ENCODE results near the gene GLYR1.

The GLYR1 gene

GRCh38 chr16:4803401-4803844, 43.7 kb downstream of the GLYR1 start:
- DNase-seq = no peak

DNA sequence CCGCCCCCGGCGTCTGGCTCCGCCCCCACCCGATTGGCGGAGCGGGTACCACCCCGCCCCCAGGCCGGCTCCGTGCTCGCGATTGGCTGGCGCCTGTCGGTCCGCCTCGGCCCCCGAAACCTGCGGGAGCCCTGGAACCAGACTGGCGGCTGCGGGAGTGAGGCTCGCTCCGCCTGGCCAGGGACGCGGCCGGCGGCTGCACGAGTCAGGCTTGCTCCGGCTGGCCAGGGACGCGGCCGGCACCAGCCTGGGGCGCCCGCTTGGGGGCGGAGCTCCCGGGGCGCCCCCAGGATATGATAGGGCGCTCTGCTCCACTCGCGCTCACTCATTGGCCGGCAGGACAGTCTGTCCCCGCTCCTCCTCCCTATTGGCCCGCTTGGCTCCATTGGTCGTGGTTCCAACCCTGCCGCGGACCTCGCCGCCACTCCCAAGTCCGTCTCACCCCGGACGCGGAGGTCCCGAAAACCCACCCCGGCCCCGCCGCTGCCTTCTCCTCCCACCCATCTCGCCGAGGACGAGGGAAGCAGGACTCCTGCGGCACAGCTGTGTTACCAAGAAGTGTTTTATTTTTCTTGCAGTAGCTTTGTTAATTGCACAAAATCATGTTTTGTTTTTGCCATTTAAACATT, 44.3 kb downstream of the GLYR1 start:
- DNase-seq = peak; percentile 75 to 94

DNA sequence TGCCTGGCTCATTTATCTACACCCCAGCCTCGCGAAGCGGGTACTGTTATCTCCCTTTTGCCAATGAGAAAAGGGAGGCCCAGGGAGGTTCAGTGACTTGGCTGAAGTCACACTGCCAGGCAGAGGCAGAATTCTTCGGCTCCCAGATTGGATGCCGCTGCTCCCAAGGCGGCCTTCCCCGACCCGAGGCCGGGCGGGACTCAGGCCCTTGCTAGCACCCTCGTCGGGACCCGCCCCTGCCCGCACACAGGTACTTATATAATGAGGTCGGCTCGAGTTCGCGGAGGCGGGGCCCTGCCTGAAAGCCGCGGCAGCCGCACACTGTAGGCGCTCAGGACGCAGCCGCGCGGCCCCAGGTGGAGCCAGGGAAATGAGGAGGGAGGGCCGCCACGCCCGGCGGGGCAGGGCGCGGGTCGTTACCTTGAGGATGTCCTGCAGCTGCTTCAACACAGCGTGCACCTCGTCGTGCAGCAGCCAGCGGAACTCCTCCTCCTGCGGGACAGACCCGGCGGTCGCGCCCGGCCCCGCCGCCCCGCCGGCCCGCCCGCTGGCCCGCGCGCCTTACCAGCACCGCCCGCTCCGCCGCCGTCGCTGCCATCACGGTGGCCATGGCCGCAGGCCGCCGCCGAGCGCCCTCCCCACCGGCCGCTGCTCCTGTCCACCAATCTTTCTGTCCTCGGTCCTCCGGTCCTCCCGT, 45.0 kb downstream of the GLYR1 start, which contains the start of gene ROGDI:
TSS of gene ROGDI (minus strand) at position 672 of the 697 bp plus-strand sequence. CDS start at position 610, 62 bp downstream.
- DNase-seq = peak; percentile 79 to 94

DNA sequence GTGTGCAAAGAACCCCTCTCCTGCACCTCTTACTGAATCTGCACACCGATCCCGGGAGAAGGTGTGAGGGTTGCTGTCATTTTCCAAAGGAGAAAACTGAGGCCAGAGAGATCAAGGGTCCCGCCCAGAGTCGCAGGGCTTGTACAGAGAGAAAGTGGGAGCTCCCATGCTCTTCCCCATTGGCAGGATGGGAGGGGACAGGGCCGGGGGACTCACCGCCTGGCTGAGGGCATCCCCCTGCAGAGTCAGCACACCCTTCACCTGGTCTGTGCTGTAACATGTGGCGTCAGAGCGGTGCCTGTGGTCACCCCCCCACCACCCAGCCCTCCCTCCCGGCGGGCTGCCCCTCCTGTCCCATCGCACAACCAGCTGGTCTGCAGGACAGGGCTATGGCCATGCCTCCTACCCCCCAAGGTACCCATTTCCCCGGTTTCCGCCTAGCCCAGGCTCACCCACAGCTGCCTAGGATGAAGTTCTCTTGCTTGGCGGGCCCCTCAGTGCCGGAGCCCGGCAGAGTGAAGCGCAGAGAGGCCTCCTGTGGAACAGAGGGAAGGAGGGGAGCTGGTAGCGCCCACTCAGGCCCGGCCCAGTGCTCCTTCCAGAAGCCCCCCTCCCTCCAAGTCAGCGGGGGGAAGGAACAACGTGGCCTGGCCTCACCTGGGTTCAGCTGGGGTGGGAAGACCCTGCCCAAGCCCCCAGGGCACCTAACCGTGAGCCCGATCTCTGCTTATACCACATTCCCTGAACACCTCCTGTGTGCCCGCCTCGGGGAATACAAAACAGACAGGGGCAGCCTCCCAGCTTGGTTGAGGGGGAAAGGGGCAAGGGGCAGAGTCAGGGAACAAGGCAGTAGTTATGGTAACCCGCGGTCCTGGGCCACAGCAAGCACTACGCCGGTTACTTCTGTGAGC, 45.8 kb downstream of the GLYR1 start:
- peak in 1 of 2 experiments; percentile 13 for DNase-seq

GRCh38 chr16:4800290-4801041, 46.6 kb downstream of the GLYR1 start:
- peak in 1 of 2 experiments; percentile 54 for DNase-seq

DNA sequence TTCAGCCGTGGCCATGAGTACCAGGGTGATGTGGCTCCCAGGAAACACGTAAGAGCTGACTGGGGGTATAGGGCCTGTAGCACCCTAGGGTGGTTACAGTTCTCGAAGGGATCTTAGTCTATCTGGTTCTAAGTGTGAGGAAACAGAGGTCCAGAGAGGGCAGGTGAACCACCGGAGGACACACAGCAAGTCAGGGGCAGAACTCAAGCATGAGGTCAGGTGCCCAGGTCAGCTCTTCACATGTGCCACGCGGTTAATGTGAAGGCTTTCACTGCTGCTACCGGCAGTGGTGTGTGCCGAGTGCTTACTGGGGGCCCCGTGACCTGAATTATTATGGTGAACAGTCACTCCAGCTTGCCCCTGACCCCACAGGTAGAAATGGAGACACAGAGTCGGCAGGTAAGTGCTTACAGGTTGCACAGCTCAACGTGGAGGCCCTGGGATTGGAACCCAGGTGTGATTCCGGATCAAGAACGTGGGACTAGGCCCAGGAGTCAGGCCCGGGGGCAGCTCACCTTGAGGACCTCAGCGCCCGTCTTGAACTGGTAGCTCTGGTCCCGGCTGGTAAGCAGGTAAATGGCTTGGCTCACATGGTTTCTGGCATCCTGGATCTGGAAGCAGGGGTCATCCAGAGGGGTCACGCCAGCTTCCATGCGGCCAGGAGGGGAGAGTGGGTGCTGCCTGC, 47.8 kb downstream of the GLYR1 start:
- DNase-seq = no peak

DNA sequence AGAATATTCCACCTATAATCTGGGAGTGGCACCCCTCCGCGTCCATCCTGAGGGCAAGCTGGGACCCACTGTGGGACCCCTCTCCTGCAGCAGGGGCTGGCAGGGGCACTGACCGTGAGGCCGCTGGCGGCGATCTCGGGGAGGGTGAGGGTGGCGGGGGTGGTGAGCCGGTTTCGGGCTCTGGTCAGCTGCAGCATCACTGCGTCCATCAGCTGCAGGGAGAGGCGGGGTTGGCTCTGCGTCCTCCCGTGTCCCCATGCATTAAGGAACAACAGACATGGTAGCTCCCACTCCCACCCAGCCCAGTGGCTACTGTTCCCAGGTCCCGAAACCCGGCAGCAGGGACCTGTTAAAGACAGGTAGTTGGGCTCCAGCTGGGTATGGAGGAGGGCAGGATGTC, 48.6 kb downstream of the GLYR1 start:
- DNase-seq = no peak

- DNase-seq = no peak
Observed at GRCh38 chr16:4797805-4798252, 49.3 kb downstream of the GLYR1 start.

GRCh38 chr16:4796982-4797804, 49.9 kb downstream of the GLYR1 start:
- DNase-seq = no peak

- no peak for DNase-seq
Observed at GRCh38 chr16:4795828-4796572, 51.1 kb downstream of the GLYR1 start.

DNA sequence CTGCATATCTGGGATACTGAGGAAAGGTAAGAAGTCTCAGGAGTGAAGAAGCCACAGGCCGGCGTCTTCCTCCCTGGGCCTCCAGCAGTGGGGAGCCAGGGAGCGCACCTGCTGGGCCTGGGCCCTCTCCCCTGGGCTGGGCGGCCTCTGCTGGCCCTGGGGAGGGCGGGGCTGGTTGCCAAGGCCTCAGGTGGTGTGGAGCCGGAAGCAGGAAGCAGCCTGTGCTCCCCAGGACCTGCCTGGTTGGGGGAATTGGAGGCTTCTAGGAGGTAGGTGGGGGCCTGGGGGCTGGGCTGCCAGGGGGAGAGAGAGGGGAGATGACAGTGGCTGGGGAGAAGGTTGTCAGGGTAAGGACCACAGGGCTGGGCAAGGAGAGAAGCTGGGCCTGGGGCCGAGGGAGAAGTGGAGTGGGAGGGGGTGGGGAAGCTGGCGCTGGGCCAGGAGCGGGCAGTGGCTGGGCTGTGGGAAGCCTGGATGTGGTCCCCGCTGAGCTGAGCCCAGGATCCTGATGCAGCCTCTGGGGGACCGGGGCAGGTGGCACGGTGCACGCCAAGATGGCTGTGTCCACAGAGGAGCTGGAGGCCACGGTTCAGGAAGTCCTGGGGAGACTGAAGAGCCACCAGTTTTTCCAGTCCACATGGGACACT, 51.8 kb downstream of the GLYR1 start, which contains the start of gene SMIM22:
TSS of gene SMIM22 (plus strand) at position 189 of the 647 bp plus-strand sequence. CDS start at position 555, 366 bp downstream.
- peak; percentile 41 to 70 for DNase-seq

GRCh38 chr16:4792951-4793513, 54.1 kb downstream of the GLYR1 start:
- no peak for DNase-seq

- no peak for DNase-seq
Observed at GRCh38 chr16:4790871-4791270, 56.2 kb downstream of the GLYR1 start.

GRCh38 chr16:4790261-4790660, 56.8 kb downstream of the GLYR1 start:
- DNase-seq = no peak

DNA sequence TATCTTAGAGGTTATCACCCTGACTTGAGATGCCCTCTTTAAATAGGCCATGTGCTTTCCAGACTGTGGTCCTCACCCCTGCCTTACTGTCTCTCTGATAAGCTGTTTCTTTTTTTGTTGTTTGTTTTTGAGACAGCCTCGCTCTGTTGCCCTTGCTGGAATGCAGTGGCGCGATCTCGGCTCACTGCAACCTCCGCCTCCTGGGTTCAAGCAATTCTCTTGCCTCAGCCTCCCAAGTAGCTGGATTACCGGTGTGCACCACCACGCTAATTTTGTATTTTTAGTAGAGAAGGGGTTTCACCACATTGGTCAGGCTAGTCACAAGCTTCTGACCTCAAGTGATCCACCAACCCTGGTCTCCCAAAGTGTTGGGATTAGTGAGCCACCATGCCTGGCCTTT, 58.2 kb downstream of the GLYR1 start:
- no peak for DNase-seq

DNA sequence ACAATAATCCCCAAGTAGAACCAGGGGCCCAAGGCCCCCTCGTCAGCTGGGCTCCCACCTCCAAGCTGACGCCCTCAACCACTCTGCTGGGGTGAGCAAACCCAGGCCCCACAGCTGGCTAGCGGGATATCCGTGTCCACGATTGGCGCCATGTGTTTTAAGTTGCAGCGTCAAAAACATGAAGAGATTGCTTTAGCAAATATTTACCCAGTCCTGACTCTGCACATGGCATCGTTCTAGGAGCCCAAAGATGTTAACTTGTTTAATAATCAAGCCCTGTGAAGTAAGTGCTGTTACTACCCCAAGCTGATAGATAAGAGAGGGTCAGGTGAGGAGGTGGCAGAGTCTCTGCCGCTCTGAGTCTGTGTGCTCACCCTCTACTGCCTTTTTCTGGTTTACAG, 58.6 kb downstream of the GLYR1 start:
- no peak for DNase-seq

- no peak for DNase-seq
Observed at GRCh38 chr16:4787627-4788482, 59.2 kb downstream of the GLYR1 start, which contains the start of gene SEPTIN12. SEPTIN12 (minus strand) TSS chr16:4788345; CDS start chr16:4787645, 700 bp downstream.

GRCh38 chr16:4787068-4787467, 60.0 kb downstream of the GLYR1 start:
- no peak for DNase-seq
